ENCODE results near the gene RUNX2. TPM values are rescaled to one million over a fixed set of nuclear protein-coding genes. Genes with fewer than 3 reads are reported as not detected.

Gene RUNX2
- total and polyA plus RNA-seq, 2 experiments from 2014 or later, result 1.0 to 2.1 TPM

DNA sequence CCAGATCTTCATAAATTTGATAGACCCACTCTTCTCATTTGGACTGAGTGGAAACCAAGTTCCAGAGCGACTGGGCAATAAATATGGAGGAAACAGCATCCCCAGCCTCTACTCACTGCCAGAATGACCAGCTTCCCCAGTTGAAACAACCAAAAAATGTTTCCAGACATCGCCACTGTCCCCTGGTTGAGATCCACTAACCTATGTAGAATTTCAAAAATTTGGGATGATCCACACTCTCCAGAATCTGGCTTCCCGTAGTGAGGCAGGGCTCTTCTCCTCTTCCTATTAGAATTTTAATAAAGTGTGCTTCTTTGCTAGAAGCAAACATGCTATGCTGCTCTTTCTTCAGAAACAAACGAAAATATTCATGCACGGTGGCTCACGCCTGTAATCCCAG is 336.6 kb downstream of the RUNX2 start:
- WGBS (ENCODE audit: low lambda C conversion rate, missing lambda C conversion rate), result 95% methylated on average over 6 of the region's 6 CpGs
- Histone ChIP-seq H3K27me3 (peaks cover 54% of the 10 kb centered on the region), H3K9me2 (replicated peaks; ENCODE audit: insufficient read depth) (no peaks in the 10 kb centered on the region), H3K4me3 (no peak overlapping the region), H3K36me3 (replicated peaks; ENCODE audit: insufficient read depth, low read depth) (no peaks in the 10 kb centered on the region), H3K9me3 (ENCODE audit: low read depth) (no peaks in the 10 kb centered on the region), H3K79me2 (no peaks in the 10 kb centered on the region), H3K27ac (no peak overlapping the region), H3K4me1 (ENCODE audit: insufficient read depth) (peaks cover 8% of the 10 kb centered on the region), H2AFZ (no peak overlapping the region), H4K20me1 (ENCODE audit: insufficient read depth, poor library complexity, severe bottlenecking) (no peaks in the 10 kb centered on the region), H3K4me2 (no peak overlapping the region)
- TF ChIP-seq EZH2phosphoT487 (IDR thresholded peaks at IDR 0.05; ENCODE audit: low read depth, severe bottlenecking, unreplicated experiment), result no peak
- no peak for TF ChIP-seq EZH2 (IDR thresholded peaks at IDR 0.05; ENCODE audit: borderline replicate concordance)
- TF ChIP-seq, protein P1, sequence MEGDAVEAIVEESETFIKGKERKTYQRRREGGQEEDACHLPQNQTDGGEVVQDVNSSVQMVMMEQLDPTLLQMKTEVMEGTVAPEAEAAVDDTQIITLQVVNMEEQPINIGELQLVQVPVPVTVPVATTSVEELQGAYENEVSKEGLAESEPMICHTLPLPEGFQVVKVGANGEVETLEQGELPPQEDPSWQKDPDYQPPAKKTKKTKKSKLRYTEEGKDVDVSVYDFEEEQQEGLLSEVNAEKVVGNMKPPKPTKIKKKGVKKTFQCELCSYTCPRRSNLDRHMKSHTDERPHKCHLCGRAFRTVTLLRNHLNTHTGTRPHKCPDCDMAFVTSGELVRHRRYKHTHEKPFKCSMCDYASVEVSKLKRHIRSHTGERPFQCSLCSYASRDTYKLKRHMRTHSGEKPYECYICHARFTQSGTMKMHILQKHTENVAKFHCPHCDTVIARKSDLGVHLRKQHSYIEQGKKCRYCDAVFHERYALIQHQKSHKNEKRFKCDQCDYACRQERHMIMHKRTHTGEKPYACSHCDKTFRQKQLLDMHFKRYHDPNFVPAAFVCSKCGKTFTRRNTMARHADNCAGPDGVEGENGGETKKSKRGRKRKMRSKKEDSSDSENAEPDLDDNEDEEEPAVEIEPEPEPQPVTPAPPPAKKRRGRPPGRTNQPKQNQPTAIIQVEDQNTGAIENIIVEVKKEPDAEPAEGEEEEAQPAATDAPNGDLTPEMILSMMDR (IDR thresholded peaks at IDR 0.05; ENCODE audit: poor library complexity), result no peak
- no peak for DNase-seq (ENCODE audit: low spot score)

DNA sequence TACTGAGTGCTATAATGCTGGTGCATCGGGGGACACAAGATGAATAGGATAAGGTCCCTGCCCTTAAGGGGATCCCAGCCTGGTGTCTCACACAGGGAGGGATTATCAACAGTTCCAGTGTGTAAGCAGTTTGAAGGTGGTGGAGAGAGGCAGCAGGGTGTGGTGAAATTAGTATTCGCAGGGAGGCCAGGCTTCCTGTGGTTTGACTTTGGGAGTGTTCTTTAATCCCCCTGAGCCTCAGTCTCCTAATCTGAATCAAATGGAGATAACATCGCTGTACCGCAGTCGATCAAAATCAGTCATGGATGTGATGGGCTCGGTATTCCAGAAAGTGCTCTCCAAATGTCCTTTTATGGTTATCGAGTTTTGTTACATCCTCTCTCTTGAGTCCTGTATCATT is 337.7 kb downstream of the RUNX2 start:
- H3K79me2 ChIP-seq, result no peaks in the 10 kb centered on the region
- no peak overlapping the region for H3K4me2 ChIP-seq
- H3K4me3 ChIP-seq, result no peak overlapping the region
- no peaks in the 10 kb centered on the region for H3K9me2 ChIP-seq (replicated peaks; ENCODE audit: insufficient read depth)
- H4K20me1 ChIP-seq (ENCODE audit: insufficient read depth, poor library complexity, severe bottlenecking), result no peaks in the 10 kb centered on the region
- no peak overlapping the region for H2AFZ ChIP-seq
- no peak overlapping the region for H3K27ac ChIP-seq
- TF ChIP-seq, protein P1 (IDR thresholded peaks at IDR 0.05; ENCODE audit: poor library complexity), result no peak
- TF ChIP-seq EZH2phosphoT487 (IDR thresholded peaks at IDR 0.05; ENCODE audit: low read depth, severe bottlenecking, unreplicated experiment), result no peak
- no peak for TF ChIP-seq EZH2 (IDR thresholded peaks at IDR 0.05; ENCODE audit: borderline replicate concordance)
- peaks cover 54% of the 10 kb centered on the region for H3K27me3 ChIP-seq
- H3K9me3 ChIP-seq (ENCODE audit: low read depth), result no peaks in the 10 kb centered on the region
- H3K36me3 ChIP-seq (replicated peaks; ENCODE audit: insufficient read depth, low read depth), result no peaks in the 10 kb centered on the region
- 76% methylated on average over 7 of the region's 7 CpGs for WGBS (ENCODE audit: low lambda C conversion rate, missing lambda C conversion rate)
- no peak for DNase-seq (ENCODE audit: low spot score)
- H3K4me1 ChIP-seq (ENCODE audit: insufficient read depth), result peaks cover 8% of the 10 kb centered on the region

DNA sequence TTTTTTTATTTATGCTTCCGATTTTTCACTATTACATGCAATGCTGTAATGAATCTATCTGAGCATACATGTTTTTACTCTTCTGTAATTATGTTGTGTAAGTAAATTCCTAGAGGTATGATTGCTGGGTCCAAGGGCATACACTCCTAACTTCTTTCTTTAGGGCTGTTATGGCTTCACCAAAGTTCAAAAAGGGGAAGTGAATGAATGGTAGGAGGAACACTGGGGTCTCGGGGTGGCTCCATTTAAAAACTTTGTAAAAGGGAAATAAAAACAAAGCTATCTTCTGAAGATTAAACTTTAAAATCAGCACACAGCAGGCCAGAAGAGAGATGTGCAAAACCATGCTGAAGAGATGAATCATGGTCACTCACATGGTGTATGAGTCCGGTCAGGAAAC is 338.7 kb downstream of the RUNX2 start:
- no peaks in the 10 kb centered on the region for H3K9me3 ChIP-seq (ENCODE audit: low read depth)
- DNase-seq (ENCODE audit: low spot score), result no peak
- peaks cover 8% of the 10 kb centered on the region for H3K4me1 ChIP-seq (ENCODE audit: insufficient read depth)
- no peaks in the 10 kb centered on the region for H3K9me2 ChIP-seq (replicated peaks; ENCODE audit: insufficient read depth)
- H4K20me1 ChIP-seq (ENCODE audit: insufficient read depth, poor library complexity, severe bottlenecking), result no peaks in the 10 kb centered on the region
- H3K4me2 ChIP-seq, result no peak overlapping the region
- TF ChIP-seq, protein P1 (IDR thresholded peaks at IDR 0.05; ENCODE audit: poor library complexity), result no peak
- TF ChIP-seq EZH2phosphoT487 (IDR thresholded peaks at IDR 0.05; ENCODE audit: low read depth, severe bottlenecking, unreplicated experiment) (no peak), EZH2 (IDR thresholded peaks at IDR 0.05; ENCODE audit: borderline replicate concordance) (no peak)
- no peak overlapping the region for H3K4me3 ChIP-seq
- no peaks in the 10 kb centered on the region for H3K79me2 ChIP-seq
- WGBS (ENCODE audit: low lambda C conversion rate, missing lambda C conversion rate), result 95% methylated on average over 3 of the region's 3 CpGs
- H2AFZ ChIP-seq, result no peak overlapping the region
- no peak overlapping the region for H3K27ac ChIP-seq
- no peaks in the 10 kb centered on the region for H3K36me3 ChIP-seq (replicated peaks; ENCODE audit: insufficient read depth, low read depth)
- H3K27me3 ChIP-seq, result peaks cover 48% of the 10 kb centered on the region

DNA sequence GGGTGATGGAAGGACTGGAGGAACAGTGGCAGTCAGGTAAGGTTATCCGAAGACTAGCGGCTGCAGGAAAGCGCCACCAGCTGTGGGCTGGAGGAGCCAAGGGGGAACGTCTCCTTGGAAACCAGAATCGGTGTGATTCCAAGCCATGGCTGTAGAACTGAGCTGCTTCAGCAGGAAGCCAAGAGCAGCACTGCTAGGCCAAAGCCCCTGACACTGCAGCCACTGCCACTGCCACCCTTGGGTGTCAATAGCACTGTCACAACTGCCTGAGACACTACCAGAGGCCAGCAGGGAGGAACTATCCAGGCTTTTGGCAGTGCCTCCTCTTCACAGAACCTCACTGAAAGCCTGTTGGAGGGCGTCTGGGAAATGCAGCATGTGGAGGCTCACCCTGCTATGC is 339.2 kb downstream of the RUNX2 start:
- TF ChIP-seq, protein P1 (IDR thresholded peaks at IDR 0.05; ENCODE audit: poor library complexity), result no peak
- TF ChIP-seq EZH2phosphoT487 (IDR thresholded peaks at IDR 0.05; ENCODE audit: low read depth, severe bottlenecking, unreplicated experiment) (no peak), EZH2 (IDR thresholded peaks at IDR 0.05; ENCODE audit: borderline replicate concordance) (no peak)
- peaks cover 8% of the 10 kb centered on the region for H3K4me1 ChIP-seq (ENCODE audit: insufficient read depth)
- H3K27me3 ChIP-seq, result peaks cover 43% of the 10 kb centered on the region
- H3K4me2 ChIP-seq, result no peak overlapping the region
- 61% methylated on average over 6 of the region's 6 CpGs for WGBS (ENCODE audit: low lambda C conversion rate, missing lambda C conversion rate)
- no peak for DNase-seq (ENCODE audit: low spot score)
- no peaks in the 10 kb centered on the region for H3K36me3 ChIP-seq (replicated peaks; ENCODE audit: insufficient read depth, low read depth)
- no peaks in the 10 kb centered on the region for H4K20me1 ChIP-seq (ENCODE audit: insufficient read depth, poor library complexity, severe bottlenecking)
- H3K4me3 ChIP-seq, result no peak overlapping the region
- H3K9me2 ChIP-seq (replicated peaks; ENCODE audit: insufficient read depth), result no peaks in the 10 kb centered on the region
- H3K9me3 ChIP-seq (ENCODE audit: low read depth), result no peaks in the 10 kb centered on the region
- no peak overlapping the region for H3K27ac ChIP-seq
- no peak overlapping the region for H2AFZ ChIP-seq
- H3K79me2 ChIP-seq, result no peaks in the 10 kb centered on the region

Data from hepatocyte (in vitro differentiated cells).